Osteocyte (in vitro differentiated cells): Measurements from ENCODE around the gene PPEF1. TPM values are rescaled to one million over a fixed set of nuclear protein-coding genes. Genes with fewer than 3 reads are reported as not detected.

Experiments used
- DNase-seq: peaks from one replicate; pipeline ENCODE4 v3.0.0; 2021; ENCODE audit warnings: mixed read lengths; ENCODE audit not compliant: unreplicated experiment; ENCODE audit errors: extremely low spot score
- H3K27ac Mint-ChIP-seq: one replicate; pipeline ENCODE4 v1.8.0; 2021; ENCODE audit warnings: mild to moderate bottlenecking, mixed read lengths; ENCODE audit not compliant: unreplicated experiment
- H3K27me3 Mint-ChIP-seq: one replicate; pipeline ENCODE4 v1.8.0; 2021; ENCODE audit warnings: mixed read lengths; ENCODE audit not compliant: unreplicated experiment
- H3K36me3 Mint-ChIP-seq: one replicate; pipeline ENCODE4 v1.8.0; 2021; ENCODE audit warnings: mixed read lengths; ENCODE audit not compliant: unreplicated experiment
- H3K4me1 Mint-ChIP-seq: one replicate; pipeline ENCODE4 v1.8.0; 2021; ENCODE audit warnings: mixed read lengths; ENCODE audit not compliant: unreplicated experiment
- H3K4me3 Mint-ChIP-seq: one replicate; pipeline ENCODE4 v1.8.0; 2021; ENCODE audit warnings: mild to moderate bottlenecking, moderate library complexity, mixed read lengths; ENCODE audit not compliant: unreplicated experiment
- H3K9me3 Mint-ChIP-seq: one replicate; pipeline ENCODE4 v1.8.0; 2021; ENCODE audit warnings: mixed read lengths; ENCODE audit not compliant: unreplicated experiment
- total RNA-seq: library from RNA; stranded (reverse); gene quantifications from 2 replicates; pipeline ENCODE4 v1.2.1, GENCODE V29; 2021
- TF ChIP-seq, protein P1 (sequence below): fragments of 200-600 bp; sonication (generic); IDR thresholded peaks from 2 replicates; pipeline ENCODE4 v1.5.0; 2021; ENCODE audit warnings: antibody characterized with exemption, mild to moderate bottlenecking, moderate library complexity

PPEF1 gene
- total RNA-seq, 1 donor from 2014 or later, result 1.2 TPM

DNA sequence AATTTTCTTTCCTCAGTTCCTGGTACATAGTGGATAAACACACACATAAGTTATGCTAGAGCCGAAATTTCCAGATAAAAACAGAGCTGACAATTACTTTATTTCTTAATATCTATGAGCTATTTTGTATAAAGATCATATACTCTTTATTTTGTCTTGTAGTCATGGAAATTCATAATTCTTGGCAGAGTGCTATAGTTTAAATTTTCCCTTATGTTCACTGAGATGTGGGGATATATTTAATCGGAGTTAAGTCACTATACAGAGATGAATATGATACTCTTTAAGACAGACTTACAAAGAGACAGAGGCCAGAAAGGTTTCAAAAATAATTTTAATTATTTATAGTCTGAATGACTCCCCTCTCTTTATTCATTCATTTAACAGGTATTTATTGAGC is 89.7 kb downstream of the PPEF1 start:
- H3K36me3 Mint-ChIP-seq, result peaks cover 3% of the 10 kb centered on the region
- DNase-seq, result no peak
- no peaks in the 10 kb centered on the region for H3K27me3 Mint-ChIP-seq
- peaks cover 14% of the 10 kb centered on the region for H3K9me3 Mint-ChIP-seq
- no peak overlapping the region for H3K4me3 Mint-ChIP-seq
- H3K27ac Mint-ChIP-seq, result no peak overlapping the region
- TF ChIP-seq, protein P1, sequence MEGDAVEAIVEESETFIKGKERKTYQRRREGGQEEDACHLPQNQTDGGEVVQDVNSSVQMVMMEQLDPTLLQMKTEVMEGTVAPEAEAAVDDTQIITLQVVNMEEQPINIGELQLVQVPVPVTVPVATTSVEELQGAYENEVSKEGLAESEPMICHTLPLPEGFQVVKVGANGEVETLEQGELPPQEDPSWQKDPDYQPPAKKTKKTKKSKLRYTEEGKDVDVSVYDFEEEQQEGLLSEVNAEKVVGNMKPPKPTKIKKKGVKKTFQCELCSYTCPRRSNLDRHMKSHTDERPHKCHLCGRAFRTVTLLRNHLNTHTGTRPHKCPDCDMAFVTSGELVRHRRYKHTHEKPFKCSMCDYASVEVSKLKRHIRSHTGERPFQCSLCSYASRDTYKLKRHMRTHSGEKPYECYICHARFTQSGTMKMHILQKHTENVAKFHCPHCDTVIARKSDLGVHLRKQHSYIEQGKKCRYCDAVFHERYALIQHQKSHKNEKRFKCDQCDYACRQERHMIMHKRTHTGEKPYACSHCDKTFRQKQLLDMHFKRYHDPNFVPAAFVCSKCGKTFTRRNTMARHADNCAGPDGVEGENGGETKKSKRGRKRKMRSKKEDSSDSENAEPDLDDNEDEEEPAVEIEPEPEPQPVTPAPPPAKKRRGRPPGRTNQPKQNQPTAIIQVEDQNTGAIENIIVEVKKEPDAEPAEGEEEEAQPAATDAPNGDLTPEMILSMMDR, result no peak
- peaks cover 4% of the 10 kb centered on the region for H3K4me1 Mint-ChIP-seq

DNA sequence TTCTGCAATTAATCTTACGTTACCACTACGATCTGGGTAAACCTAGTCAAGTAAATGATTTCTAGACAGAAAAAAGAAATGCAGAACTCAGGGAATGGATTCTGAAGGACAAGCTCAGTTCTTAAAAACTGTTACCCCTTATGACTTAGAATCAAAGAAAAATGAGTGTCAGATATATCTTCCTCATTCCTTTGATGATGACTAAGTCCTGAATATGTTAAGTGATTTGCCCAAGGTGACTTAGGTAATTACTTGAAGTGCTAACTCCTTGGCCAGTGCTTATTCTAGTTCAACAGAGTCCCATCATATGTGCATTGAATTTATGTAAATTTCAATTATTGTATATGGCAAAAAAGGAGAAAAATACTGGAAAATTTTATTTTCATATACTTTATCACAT is 92.5 kb downstream of the PPEF1 start:
- no peaks in the 10 kb centered on the region for H3K27me3 Mint-ChIP-seq
- H3K27ac Mint-ChIP-seq, result no peak overlapping the region
- no peak overlapping the region for H3K4me3 Mint-ChIP-seq
- H3K36me3 Mint-ChIP-seq, result no peaks in the 10 kb centered on the region
- no peak for DNase-seq
- TF ChIP-seq, protein P1, result no peak
- H3K9me3 Mint-ChIP-seq, result peaks cover 10% of the 10 kb centered on the region
- H3K4me1 Mint-ChIP-seq, result no peaks in the 10 kb centered on the region

DNA sequence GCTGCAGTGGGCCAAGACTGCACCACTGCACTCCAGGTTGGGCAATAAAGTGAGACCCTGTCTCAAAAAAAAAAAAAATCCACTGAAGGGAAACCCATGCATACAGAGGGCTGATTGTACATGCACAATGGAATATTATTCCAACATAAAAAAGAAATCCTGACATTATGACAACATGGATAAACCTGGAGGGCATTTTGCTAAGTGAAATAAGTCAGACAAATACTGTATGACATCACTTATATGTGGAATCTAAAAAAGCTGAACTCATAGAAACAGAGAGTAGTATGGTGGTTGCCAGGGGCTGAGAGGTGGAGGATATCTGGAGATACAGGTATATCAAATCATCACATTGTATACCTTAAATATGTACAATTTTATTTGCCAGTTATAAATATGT is 102.2 kb downstream of the PPEF1 start:
- Mint-ChIP-seq H3K36me3 (no peaks in the 10 kb centered on the region), H3K27ac (no peak overlapping the region)

DNA sequence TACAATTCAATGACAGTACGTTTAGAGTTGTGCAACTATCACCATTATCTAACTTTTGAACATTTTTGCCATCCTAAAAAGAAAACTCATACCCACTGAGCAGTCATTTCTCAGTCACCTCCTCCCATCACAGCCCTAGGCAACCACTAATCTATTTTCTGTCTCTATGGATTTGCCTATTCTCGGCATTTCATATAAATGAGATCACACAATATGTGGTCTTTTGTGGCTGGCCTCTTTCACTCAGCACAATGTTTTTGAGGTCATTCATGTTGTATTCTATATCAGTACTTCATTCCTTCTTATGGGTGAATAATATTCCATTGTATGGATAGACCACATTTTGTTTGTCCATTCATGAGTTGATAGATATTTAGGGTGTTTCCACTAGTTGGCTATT is 103.0 kb downstream of the PPEF1 start:
- no peak for DNase-seq
- no peaks in the 10 kb centered on the region for H3K27me3 Mint-ChIP-seq
- H3K27ac Mint-ChIP-seq, result no peak overlapping the region
- no peaks in the 10 kb centered on the region for H3K36me3 Mint-ChIP-seq
- H3K4me1 Mint-ChIP-seq, result no peaks in the 10 kb centered on the region
- H3K9me3 Mint-ChIP-seq, result peaks cover 13% of the 10 kb centered on the region
- H3K4me3 Mint-ChIP-seq, result no peak overlapping the region
- TF ChIP-seq, protein P1, result no peak

More for the DNA sequence above, 102.2 kb downstream of the PPEF1 start:
- H3K4me1 Mint-ChIP-seq, result no peaks in the 10 kb centered on the region
- no peaks in the 10 kb centered on the region for H3K27me3 Mint-ChIP-seq
- peaks cover 6% of the 10 kb centered on the region for H3K9me3 Mint-ChIP-seq
- TF ChIP-seq, protein P1, result no peak
- no peak overlapping the region for H3K4me3 Mint-ChIP-seq
- DNase-seq, result no peak

DNA sequence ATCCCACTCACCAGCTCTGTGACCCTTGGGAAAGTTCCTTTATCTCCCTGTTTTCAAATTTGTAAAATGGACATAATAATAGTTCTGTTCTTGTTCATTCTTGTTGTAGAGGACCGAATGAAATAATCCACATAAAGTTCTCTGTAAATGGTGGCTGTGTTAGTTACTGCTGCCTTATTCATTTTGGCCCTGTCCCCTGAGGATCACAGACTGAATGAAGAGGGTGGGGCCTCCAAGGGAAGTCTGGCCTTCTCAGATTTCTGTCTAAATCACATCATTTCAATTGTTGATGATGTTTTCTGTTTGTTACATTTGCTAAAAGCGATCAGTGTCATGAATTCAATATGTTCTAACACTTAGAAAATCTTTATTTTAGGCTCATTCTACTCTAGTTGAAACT is 117.9 kb downstream of the PPEF1 start:
- TF ChIP-seq, protein P1, result no peak
- no peaks in the 10 kb centered on the region for H3K36me3 Mint-ChIP-seq
- H3K4me1 Mint-ChIP-seq, result peaks cover 2% of the 10 kb centered on the region
- no peaks in the 10 kb centered on the region for H3K27me3 Mint-ChIP-seq
- no peak for DNase-seq
- no peak overlapping the region for H3K4me3 Mint-ChIP-seq
- H3K9me3 Mint-ChIP-seq, result peaks cover 22% of the 10 kb centered on the region
- no peak overlapping the region for H3K27ac Mint-ChIP-seq
